Hepatic stellate cell (primary cell): ENCODE data around the gene BOD1.

Source experiments
- DNase-seq: peaks from one replicate; pipeline ENCODE4 v3.0.0; 2011; ENCODE audit warnings: low spot score

BOD1 gene

DNA sequence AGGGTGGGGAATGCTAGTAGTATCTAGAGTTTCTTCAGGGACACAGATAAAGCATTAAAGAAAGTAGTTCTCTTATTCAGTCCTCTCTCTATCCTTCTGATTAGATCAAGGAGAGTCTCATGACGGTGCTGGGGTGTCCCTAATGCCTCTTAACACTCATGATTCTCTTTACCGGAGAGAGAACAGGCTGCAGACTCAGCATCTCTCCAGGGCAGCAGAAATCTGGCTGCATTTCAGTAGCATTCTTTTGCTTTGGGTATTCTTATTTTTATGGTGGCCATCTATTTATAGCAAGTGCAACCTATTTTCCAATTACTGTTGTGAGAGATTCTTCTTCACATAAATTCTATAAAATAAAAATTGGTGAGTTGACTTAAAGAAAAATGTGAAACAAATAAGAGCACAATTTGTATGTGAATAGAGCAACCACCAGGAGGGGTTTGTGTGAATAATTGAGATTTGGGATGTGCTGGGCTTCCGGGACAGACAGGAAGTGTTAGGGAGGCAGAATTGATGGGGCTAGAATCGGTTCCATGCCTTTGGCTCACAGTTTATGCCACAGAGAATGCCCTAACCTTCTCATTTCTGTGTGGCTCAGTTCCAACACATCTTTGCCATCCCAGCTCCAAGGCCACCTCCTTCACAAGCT lies 23.8 kb upstream of the BOD1 start:
- no peak for DNase-seq

DNA sequence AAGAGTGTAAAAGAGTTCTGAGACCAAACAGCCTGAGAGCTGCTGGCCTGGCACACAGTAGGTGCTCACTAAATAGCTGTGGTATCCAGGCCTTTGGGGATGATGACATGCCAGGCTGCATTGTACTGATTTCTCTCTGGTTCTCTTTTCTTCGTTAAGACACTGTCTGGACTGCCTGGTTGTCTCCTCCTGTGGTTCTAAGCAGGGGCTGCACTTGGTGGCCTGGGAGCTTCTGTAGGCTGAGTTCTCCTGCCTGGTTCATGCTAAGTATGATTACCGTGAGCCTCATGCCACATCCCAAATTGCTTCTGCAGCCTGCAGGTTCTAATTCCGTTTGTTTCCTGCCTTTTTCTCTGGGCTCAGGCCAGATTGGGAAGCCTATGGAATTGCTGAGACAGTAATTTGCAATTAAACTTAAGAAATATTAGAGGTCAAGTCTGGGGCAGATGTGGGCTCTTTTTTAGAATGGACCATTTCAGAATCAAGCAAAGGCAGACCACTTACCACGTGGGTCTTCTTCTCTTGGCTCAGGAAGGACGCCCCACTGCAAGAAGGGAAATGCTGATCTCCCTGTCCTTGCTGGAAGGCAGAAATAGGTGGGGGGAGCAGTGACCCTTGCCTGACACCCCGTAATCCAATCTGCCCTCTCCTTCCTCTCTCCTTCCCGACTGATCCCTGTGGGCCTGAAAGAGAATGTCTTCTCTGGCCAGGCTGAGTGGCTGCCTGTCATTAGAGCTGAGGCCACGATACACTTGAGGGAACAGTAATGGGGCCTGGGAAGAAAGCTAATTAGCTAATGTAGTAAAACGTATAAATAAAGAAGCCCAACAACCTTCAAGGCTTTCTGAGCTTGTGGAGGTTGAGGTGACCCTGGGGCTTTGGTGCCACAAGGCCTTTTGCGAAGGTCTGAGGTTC lies 21.9 kb upstream of the BOD1 start:
- no peak for DNase-seq

DNA sequence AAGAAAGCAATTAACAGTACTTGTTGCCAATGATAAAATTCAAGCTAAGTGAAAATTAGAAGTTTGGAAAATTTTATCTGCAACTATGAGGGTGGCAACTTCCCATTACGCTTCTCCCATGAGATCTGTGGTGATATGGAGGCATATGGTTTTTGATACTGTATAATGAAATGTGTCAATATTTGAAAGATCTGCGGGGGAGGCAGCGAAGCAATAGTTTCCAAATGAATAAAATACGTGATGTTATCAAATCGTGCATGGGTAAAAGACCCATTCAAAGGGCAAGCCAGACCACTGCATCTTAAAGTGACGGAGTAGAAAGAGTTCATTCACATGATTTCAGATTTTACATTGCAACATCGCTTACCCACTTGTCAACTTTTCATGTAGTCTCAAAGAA lies 20.9 kb upstream of the BOD1 start:
- DNase-seq: no peak

DNA sequence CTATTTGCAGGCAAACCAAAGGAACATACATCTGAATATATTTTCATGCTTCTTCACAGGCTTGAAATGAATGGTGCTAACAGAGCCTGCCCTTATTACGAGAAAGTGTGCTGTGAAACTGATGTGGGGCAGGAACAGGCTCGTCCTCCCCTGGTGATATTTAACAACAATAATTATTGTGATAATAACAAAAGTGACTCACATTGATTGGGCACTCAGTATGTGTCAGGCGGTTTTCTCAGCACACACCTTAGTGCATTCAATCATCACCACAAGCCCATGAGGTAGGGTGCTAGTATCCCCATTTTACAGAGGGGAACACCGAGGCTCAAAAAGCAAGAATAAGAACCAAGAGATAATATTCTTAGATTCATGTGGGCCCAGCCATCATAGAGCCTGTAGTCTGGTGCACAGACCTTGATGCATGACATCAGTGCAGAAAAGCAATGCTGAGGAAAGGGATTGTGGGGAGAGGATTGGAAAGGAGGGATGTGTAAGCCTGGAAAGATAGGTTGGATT lies 18.1 kb upstream of the BOD1 start:
- DNase-seq: no peak

DNA sequence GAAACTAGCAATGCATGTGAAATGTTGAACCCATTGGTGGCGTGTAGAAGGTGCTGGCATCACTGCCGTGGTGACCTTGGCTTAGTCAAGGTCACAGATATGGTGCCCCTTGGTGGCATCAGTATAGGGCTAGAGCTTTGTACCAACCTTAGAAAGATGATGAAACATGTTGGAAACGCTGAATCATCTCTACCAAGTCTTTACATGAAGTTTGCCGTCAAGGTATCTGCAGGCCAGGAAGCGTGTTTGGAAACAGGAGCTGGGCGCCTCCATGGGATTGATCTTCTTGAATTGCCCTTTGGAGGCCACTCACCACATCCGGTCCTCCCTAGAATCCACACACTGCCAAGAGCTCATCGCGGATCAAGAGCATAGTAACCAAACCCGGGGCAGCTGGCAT lies 16.9 kb upstream of the BOD1 start:
- no peak for DNase-seq

DNA sequence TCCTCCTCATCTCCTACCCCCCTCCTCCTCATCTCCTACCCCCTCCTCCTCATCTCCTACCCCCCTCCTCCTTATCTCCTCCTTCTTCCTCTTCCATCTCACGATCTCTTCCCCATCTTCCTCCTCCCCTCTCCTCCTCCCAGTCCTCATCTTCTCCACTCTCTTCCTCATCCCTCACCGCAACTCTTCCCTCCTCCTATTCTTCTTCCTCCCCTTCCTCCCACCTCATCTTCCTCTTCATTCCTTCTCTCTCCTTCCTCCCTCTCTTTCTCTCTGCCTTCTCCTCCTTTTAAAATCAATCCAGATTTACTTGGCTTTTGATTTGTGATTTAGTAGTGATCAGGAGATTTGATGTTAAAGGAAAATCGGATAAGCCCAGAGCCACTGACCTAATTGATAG lies 15.0 kb upstream of the BOD1 start:
- no peak for DNase-seq

DNA sequence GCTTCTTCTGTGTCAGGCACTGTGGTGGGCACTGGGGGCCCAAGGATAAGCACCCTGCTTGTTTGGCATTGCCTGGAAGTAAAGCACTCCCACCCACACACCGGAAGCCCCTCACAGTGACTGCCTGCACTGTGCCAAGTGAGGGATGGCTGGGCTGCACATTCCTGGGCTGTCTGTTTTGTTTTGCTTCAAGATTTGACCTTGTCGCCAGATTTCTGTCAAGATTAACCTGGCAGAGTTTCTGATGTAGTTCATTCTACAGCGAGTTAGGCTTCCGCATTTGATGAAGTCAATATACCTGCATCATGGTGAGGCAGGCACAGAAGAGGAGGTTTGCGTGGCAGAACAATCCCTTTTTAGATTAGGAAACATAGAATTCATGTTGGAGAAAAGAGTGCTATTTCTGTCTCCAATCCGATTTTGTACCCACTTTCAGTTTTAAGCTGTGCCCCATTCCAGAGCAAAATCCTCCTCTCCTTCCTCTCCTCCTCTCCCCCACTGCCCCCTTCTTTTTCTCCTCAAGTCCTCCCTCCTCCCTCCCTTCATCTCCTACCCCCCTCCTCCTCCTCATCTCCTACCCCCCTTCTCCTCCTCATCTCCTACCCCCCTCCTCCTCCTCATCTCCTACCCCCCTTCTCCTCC lies 14.4 kb upstream of the BOD1 start:
- no peak for DNase-seq

DNA sequence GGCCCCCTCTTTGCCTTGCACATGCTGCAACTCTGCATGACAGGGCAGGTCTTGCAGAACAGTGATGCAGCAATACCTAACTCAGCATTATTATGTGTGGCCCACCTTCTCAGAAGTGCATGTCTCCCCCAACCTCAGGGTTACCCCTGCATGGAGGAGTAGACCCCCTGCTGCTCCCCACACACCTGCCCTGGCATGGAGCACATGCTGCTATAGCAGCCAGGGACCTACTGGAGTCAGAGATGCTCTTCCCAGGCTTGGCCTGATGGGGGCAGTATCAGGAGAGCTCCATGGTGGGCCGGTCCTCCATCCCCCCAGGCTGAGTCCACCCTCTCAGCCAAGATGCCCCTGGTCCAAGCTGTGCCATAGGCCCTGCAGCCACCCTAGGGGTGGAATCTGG lies 13.2 kb upstream of the BOD1 start:
- DNase-seq: no peak

DNA sequence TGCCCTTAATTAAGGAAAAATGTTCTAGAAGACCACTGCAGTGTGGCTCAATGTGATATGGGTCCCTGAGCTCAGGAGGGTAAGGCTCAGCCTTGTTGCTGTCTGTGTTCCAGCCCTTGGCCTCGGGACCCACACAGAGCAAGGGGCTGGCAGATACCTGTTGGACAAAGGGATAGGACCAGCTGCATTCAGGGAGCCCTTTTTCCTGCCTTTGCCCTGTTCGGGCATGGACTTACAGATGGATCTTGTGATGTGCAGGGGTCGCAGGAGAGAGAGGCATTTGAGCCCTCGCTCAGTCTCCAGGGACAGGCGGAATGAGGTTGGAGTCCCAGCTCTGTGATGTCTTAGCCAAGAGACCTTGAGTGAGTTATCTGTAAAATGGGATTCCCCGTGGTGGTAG lies 12.1 kb upstream of the BOD1 start:
- no peak for DNase-seq

DNA sequence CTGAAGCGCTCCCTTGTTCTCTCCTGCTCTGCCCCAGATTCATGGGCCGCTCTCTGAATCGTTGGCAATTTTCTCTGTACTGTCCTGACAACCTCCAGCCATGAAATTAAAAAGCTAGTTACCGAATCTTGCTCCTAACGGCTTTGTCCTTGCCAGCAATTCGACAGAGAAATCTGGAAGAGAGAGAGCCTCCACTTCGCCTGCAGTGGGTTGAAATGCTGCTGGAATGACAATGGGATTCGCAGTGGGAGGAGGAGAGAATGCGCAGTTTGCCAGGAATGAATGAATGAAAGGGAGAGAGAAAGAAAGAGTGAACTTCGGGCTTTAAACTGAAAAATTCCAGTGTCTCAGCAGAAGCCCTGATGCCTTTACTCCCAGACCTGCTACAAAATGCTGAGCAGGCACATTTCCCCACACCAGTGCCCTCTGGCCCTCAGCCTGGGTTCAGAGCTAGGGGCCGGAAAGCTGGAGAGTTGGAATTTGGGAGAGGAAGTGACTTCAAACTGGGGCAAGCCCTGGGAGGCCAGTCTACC lies 11.5 kb upstream of the BOD1 start:
- DNase-seq: no peak

DNA sequence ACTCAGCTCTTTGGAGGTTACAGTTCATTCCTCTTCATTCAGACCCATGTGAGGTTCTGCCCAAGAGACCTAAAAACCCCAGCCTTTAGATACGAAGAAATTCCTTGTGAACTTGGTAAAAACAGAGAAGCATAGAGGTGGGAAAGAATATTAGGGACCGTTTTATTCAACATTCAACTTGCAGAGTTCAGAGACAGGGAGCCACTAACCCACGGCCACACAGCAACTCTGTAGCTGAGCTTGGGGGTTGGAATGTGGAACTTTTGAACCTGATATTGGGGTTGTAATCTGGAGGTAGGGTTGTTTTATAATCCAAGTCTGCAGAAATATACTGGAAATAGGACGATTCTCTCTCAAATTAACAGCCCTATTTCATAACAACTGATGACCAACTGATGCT lies 10.8 kb upstream of the BOD1 start:
- DNase-seq: no peak

DNA sequence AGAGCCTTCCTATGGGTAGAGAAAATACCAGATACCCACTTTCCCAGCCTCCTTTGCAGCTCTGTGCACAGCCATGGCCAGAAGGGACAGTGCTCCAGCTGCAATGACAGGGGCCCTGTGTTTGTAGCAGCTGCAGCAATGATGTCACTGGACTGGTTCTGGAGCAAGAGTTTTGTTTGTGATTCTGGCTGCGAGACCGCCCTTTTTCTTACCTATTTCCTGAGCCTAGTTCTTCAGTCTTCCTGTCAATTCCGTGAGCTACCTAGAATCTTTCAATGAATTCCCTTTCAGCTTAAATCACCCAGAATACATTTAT lies 10.0 kb upstream of the BOD1 start:
- DNase-seq: no peak

DNA sequence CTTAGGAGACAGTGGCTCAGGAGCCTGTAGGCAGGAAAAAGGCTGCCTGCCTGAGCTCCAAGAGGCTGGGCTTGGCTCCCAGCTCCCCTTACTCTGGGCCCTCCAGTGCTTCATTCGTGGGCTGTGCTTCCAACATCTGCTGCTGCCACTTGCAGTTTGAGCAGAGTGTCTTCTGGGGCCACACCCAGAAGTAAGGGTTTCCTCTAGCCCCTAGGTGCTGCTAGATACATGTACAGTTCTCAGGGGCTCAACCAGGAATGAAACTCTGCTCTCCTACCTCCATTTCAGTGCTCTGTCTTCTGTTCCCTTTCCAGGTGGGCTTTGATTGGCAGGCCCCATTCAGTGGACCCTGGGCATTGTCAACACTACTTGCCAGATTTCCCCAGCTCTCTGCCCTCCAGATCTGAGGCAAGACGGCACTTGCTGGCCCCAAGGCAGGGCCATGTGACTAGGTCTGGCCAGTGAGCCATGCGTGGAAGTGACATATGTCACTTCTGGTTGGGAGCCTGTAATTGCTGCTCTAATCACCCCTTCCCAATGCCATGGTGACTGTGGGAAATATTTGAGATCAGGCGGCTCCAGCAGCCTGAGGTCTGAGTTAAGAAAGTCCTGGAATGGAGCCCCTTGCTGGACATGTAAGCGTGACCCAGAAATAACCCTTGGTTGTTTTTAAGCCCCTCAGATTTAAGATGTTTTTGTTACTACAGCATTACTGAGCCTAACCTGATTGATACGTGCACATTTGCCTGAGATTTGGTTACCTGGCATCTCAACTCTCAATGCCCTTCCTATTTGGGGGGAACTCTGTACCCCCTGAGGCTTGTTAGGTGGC lies 9.4 kb upstream of the BOD1 start:
- no peak for DNase-seq

DNA sequence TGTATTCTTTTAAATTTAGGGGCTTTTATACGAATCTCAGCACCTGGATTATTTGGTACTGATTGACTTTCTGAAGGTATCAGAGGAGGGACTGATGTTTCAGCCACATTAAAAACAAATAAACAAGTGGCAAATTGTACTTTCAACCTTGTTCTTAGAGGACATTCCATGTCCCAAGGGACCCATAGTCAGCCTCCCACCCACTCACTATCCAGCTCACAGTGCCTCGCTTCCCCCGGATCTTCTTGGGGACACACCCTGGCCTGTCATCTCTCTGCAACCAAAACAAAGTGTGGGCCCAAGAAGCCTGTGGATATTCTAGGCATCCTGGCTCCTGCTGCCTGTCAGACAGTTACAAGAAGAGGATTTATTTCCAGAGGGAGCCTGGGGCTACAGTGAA lies 8.8 kb upstream of the BOD1 start:
- DNase-seq: no peak

DNA sequence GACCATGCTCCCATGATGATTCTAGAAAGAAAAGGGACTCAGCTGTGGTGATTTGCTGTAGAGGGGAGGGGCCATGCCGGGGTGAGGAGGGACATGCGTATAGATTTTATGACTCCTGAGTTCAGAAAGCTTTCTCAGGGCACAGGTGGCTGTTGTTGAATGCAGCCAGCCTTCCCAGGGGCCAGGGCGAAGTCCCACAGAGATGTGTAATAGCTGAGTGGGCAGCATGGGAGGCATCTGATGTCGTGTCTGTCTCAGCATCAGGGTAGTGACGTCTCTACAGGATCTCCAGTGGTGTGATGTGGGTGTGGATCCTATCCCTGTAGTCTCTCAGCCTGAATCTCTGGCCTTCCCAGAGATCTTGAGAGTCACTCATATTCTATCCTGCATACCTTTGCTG lies 7.8 kb upstream of the BOD1 start:
- DNase-seq: no peak

DNA sequence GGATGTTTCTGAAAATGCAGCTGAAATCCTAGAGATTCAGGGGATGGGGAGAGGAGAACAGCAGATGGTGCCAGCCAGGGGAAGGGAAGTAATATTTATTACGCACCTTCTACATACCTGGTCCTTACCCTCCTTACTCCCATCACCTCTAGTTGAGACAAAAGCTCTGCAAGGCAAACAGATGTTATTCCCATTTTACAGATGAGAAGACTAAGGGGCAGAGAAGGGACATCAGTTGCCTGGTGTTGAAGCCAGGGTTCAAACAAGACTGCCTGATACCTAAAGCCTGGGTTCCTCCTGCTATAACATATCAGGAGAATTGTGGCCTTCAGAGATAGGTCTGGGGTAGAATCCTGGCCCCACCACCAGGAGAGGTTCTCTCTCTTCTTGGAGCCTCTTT lies 7.3 kb upstream of the BOD1 start:
- no peak for DNase-seq

DNA sequence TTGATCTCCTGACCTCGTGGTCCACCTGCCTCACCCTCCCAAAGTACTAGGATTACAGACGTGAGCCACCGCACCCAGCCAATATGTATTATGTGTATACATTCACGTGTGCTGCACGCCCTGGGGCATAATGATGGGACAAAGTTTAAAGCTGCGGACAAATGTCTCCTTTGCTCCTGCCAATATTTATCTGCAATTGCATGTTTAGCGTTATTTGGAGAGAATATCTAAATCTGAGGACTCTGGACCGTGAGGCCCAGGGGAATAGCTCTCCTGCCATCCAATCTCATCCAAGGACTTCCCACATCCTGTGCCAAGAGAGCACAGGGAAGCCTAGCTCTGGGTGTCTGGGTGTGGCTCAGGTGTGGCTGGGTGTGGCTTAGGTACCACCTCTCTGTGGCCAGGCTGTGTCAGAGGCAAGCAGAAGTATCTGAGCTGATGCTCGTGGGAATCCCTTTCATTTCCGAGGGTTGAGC lies 6.9 kb upstream of the BOD1 start:
- no peak for DNase-seq

DNA sequence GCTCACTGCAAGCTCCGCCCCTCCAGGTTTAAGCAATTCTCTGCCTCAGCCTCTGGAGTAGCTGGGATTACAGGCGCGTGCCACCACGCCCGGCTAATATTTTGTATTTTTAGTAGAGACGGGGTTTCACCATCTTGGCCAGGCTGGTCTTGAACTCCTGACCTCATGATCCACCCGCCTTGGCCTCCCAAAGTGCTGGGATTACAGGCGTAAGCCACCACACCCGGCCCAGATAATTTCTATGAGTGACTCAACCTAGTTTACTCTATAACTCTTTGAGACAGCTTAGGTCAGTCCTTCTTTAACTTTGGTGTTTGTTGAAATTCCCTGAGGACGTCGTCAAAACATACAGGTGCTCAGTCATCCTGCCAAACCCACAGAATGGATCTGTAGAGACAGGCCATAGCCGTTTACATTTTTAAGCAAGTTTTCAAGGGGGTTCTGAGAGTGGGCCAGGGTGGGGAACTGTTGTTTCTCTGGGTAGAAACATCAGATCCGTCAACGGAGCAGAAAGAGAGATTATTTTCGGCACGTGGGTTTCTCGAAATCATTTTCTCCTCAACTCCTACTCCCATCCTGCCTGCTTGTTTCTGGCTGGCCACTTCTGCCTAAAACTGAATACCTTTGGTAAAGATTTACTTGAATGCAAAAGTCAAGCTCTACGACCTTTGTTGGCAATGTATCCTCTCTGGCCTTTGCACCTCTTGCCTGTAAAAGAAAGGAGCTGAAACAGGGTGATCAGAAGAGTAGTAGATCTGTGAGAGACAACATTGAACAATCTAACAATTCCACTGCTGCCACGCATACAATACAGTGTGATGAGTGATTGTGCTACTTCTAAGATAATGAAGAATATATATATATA lies 6.0 kb upstream of the BOD1 start:
- no peak for DNase-seq

DNA sequence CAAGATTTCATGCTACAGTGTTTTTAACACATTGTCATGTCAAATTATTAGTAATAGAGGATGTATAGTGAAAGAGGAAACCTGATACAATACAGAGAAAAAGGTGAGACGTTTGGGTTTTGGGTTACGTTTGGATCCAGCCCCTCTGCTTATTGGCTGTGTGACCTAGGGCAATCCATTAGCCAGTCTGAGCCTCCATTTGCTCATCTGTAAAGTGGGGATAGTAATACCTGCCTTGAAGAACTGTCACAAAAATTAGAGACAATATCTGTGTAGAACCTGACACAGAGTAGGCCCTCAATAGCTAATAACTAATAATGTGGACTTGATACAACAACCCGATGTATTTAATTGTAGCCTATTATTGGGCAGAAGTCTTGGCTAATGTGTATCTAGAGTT lies 4.3 kb upstream of the BOD1 start:
- no peak for DNase-seq

DNA sequence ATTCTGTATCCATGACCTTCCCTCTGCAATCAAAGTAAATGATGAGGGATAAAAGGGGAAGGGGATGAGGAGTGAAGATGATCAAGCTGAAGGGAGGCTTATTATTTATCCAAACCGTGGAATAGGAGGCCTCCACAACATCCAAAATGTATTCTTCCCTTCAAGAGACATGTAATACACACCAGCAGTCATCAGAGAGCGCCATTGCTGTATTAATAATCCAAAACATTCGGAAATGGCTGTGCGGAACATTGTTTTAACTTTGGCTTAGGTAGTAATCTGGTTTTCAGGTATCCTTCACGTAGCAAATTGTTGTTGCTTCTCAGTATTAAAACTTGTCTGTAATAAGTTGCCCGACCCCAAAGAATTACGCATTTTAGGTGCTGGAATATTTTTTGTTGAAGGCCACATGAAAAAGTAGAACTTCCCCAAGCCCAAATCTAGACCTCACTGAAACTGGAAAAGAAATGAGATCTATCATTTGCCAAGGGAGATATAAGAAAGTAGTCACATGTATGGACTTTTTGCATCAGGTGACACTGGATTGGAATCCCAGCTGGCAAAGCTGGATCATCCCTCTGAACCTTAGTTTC lies 2.6 kb upstream of the BOD1 start:
- peak; percentile 64 for DNase-seq
